NCI-H1048 (cell line): ENCODE data around the gene ATRNL1.
"Not testable (repeated sequence)": the region's sequence is repeated elsewhere in the genome, so short reads cannot be mapped to it uniquely, and the experiment has no call there.

Experiments
- DNase-seq: peaks from one replicate; lab custom pipeline; 2025; lab: John Stamatoyannopoulos, UW

The ATRNL1 gene

GRCh38 chr10:115422624-115423023 lies 329.5 kb downstream of the ATRNL1 start:
- no peak for DNase-seq

GRCh38 chr10:115427611-115428010 lies 334.4 kb downstream of the ATRNL1 start:
- no peak for DNase-seq

GRCh38 chr10:115432188-115432819 lies 339.1 kb downstream of the ATRNL1 start:
- no peak for DNase-seq

- DNase-seq, result no peak
These were observed 343.8 kb downstream of the ATRNL1 start for GRCh38 chr10:115436999-115437398.

- no peak for DNase-seq
These were observed 348.9 kb downstream of the ATRNL1 start for GRCh38 chr10:115441907-115442545.

- DNase-seq, result no peak
These were observed 363.6 kb downstream of the ATRNL1 start for GRCh38 chr10:115456812-115457211.

- DNase-seq, result no peak
These were observed 390.1 kb downstream of the ATRNL1 start for GRCh38 chr10:115483294-115483693.

GRCh38 chr10:115491526-115492140 lies 398.5 kb downstream of the ATRNL1 start:
- no peak for DNase-seq

- no peak for DNase-seq
These were observed 410.4 kb downstream of the ATRNL1 start for GRCh38 chr10:115503546-115503945.

GRCh38 chr10:115514895-115515294 lies 421.7 kb downstream of the ATRNL1 start:
- DNase-seq, result no peak

- DNase-seq, result no peak
These were observed 432.0 kb downstream of the ATRNL1 start for GRCh38 chr10:115525141-115525540.

- not testable (repeated sequence) for DNase-seq
These were observed 434.5 kb downstream of the ATRNL1 start for GRCh38 chr10:115527682-115528081.

- not testable (repeated sequence) for DNase-seq
These were observed 443.2 kb downstream of the ATRNL1 start for GRCh38 chr10:115536401-115536800.

- no peak for DNase-seq
These were observed 446.1 kb downstream of the ATRNL1 start for GRCh38 chr10:115539142-115539762.

- no peak for DNase-seq
These were observed 462.8 kb downstream of the ATRNL1 start for GRCh38 chr10:115555887-115556402.

- no peak for DNase-seq
These were observed 465.1 kb downstream of the ATRNL1 start for GRCh38 chr10:115558252-115558651.

GRCh38 chr10:115566867-115567266 lies 473.7 kb downstream of the ATRNL1 start:
- no peak for DNase-seq

- no peak for DNase-seq
These were observed 479.7 kb downstream of the ATRNL1 start for GRCh38 chr10:115572740-115573455.

- no peak for DNase-seq
These were observed 487.1 kb downstream of the ATRNL1 start for GRCh38 chr10:115580239-115580638.

- DNase-seq, result no peak
These were observed 499.9 kb downstream of the ATRNL1 start for GRCh38 chr10:115593060-115593459.

GRCh38 chr10:115604627-115605026 lies 511.5 kb downstream of the ATRNL1 start:
- DNase-seq, result no peak

GRCh38 chr10:115606086-115606485 lies 512.9 kb downstream of the ATRNL1 start:
- no peak for DNase-seq
